Spleen (tissue), 7 donors: ENCODE measurements around the gene MYDGF.

Experiments
- CTCF ChIP-seq, 11 experiments: fragments of 200-600 bp in 7 of 11; fragments of 450-650 bp in 4 of 11; sonication (generic) in 4 of 11; IDR thresholded peaks in 8 of 11; conservative IDR thresholded peaks in 3 of 11; 1 replicate in 7 of 11; 2 replicates in 4 of 11; pipeline versions ENCODE4 v1.4.0 to v1.8.0; 2016 to 2021; ENCODE audit warnings: antibody characterized with exemption in 11 of 11, inconsistent platforms in 4 of 11, mild to moderate bottlenecking in 1 of 11
- POLR2A ChIP-seq, 3 donors: fragments of 450-650 bp; IDR thresholded peaks; one replicate each; pipeline ENCODE4 v1.5.1; 2017; ENCODE audit warnings: antibody characterized with exemption in 3 of 3, mild to moderate bottlenecking in 1 of 3
- POLR2AphosphoS5 ChIP-seq, 3 donors: sonication (generic); formaldehyde crosslinking; IDR thresholded peaks; one replicate each; pipeline ENCODE4 v1.5.1; 2017; ENCODE audit warnings: antibody characterized with exemption in 3 of 3
- donor health status: DM: no; HTN: no; CAD: no; lungs with moderate emphysema.
- donor health status: DM: no; HTN: no; CAD: no.
- donor health status: DM: no; HTN: no; CAD: no.

- no peak for TF ChIP-seq CTCF (IDR thresholded peaks at IDR 0.05 in 8 of 11, conservative IDR thresholded peaks at IDR 0.05 in 3 of 11)
- TF ChIP-seq POLR2AphosphoS5 (IDR thresholded peaks at IDR 0.05): no peak
- no peak for TF ChIP-seq POLR2A (IDR thresholded peaks at IDR 0.05)
Measured at GRCh38 chr19:4650159-4650558, 20.0 kb downstream of the MYDGF start.
